Embryonic facial prominence (tissue), 1 donor: ENCODE measurements around the gene PIKFYVE.
"Not testable (repeated sequence)": the region's sequence is repeated elsewhere in the genome, so short reads cannot be mapped to it uniquely, and the experiment has no call there.

Experiments used
- DNase-seq: peaks from one replicate; pipeline ENCODE4 v3.0.0-alpha.2; 2016; ENCODE audit errors: extremely low spot score

Gene PIKFYVE

DNA sequence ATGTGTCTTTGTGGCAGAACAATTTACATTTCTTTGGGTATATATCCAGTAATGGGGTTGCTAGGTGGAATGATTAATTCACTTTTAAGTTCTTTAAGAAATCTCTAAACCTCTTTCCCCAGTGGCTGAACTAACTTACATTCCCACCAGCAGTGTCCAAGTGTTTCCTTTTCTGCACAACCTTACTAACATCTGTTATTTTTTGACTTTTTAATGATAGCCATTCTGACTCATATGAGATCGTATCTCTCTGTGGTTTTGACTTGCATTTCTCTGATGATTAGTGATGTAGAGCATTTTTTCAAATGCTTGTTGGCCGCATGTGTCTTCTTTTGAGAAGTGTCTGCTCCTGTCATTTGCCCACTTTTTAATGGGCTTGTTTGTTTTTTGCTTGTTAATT lies 97.4 kb downstream of the PIKFYVE start:
- no peak for DNase-seq

- DNase-seq, result no peak
Measured at GRCh38 chr2:208366215-208367127, 100.4 kb downstream of the PIKFYVE start.

DNA sequence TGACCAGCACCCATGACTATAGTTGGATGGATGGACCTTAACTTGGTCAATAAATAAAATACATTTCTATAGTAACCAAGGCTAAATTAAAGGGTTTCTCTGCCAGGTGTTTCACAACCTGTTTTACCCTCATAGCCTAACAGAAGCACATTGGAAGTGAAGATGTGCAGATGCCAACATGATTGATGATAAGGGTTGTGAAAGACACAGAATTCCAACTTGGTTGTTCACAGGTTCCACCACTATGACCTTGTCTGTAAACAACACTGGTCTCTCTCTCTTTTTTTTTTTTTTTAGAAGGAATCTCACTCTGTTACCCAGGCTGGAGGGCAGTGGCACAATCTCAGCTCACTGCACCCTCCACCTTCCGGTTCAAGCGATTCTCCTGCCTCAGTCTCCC lies 103.0 kb downstream of the PIKFYVE start:
- DNase-seq, result no peak

DNA sequence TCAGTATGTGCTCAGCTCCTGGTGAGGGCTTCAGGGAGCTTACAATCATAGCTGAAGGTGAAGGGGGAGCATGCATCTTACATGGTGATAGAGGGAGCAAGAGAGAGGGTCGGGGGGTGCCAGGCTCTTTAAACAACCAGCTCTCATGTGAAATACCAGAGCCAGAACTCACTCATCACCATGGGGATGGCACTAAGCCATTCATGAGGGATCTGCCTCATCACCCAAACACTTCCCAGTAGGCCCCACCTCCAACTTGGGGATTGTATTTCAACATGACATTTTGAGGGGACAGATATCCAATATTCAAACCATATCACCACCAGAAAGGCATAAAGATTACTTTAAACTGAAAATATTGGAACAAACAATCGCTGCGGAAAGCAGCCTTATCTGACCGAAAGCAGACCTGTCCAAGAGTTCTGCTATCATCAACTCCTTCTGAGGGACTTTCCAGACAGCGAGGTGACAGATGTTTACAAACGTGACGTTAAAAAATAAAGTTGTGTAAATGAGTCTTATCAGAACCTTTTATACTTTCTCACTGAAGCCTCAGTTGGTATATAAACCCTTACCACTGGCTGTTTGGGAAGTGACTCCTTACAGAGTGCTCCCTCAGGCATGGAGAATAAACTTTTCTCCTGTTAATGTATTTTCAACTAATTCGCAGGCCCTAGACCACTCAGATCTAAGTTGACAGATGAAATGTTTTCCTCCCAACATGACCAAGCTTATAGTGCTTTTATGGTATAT lies 105.0 kb downstream of the PIKFYVE start:
- no peak for DNase-seq

- DNase-seq, result no peak
Measured at GRCh38 chr2:208371634-208371935, 105.5 kb downstream of the PIKFYVE start.

DNA sequence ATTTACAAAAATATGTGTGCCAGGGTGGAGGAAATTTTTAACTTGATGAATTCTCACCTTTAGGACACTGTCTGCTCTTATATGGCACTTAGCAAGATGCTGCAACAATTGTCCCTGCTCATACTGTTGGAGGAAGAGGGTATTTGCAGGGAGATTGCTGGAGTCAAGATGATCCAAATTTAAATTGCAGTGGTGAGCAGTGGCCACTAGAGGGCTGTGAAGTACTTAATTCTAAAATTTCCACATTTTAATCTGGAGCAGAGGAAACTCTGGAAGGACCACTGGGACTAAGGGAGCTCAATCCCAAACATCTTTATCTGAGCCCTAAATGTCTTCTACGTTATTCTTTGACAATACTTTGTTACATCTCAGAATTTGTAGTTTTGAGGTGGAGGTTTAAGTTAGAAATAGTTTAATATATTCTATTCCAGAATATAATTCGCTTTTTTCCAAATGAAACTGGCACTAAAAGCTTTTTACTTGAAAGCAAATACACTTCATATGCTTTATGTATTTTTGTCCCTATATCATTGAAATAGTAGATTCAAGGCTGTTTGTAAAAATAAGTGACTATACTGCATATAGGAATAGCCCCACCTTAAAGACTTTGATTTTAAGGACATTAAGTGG lies 107.5 kb downstream of the PIKFYVE start:
- peak; percentile 26 for DNase-seq

GRCh38 chr2:208375491-208376068 lies 109.5 kb downstream of the PIKFYVE start:
- no peak for DNase-seq

- not testable (repeated sequence) for DNase-seq
Measured at GRCh38 chr2:208377344-208377860, 111.3 kb downstream of the PIKFYVE start.

DNA sequence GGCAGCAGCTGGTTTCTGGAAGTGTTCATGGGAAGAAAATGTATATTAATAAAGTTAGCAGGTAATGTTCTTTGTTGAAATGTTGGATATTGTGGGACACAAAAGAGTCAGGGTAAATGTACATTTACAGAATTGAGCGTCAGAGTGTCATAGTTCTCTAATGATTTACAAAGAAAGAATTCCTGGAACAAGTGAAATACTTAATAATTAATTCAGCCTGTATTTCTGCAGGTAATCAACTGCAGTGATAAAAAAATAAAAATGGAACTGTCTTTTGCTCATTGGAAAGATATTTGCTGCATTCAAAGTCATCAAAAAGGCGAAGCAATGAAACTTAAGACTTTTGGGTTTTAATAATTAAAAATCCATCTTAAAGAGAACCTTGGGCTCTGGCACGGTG lies 113.1 kb downstream of the PIKFYVE start:
- no peak for DNase-seq

GRCh38 chr2:208384637-208385036 lies 118.6 kb downstream of the PIKFYVE start:
- DNase-seq, result no peak

DNA sequence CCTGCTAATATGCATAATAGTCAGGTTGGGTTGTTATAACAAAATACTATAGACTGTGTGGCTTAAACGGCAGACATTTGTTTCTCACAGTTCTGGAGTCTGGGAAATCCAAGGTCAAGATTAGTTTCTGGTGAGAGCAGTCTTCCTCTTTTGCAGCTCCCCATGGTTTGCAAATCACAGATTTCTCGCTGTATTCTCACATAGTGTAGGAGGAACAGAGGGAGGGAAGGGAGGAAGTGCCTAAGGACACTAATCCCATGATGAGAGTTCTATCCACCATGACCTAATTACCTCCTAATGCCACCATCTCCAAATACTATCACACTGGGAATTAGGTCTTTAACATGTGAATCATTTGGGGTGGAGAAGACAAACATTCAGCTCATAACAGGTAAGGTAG lies 120.5 kb downstream of the PIKFYVE start:
- no peak for DNase-seq

DNA sequence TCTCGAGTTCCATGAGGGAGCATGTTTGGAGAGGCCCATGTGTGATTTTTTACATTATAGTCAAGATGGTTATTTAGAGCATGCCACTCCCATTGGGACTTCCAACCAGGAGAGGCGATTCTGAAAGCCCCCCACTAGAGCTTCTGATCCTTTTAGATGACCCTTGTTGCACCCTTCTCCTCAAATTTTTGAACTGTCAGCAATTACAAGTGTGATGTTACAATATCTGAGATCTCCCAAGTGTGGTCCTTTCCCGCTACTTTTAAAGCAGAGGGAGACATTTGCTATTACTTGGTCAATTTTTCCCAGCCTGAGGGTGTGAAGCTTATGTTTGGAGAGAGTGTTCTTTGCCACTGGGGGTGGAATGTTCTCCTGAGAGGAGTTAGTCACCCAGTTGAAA lies 123.9 kb downstream of the PIKFYVE start:
- no peak for DNase-seq

DNA sequence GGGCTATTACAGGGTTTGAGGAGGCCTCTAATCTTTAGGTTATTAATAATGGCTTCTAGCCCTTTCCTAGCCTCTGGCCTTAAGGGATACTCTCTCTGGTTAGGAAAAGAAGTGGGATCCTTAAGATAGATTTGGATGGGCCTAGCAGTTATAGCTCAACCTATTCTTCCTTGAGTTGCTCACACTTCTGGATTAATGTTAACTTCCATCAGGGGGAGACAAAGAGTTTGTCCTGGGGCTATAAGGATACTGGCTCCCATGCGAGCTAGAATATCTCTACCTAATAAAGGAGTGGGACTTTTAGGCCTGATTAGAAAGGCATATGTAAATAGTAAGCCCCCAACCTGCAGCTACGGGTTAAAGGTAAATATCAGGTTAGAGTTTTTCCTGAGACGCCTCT lies 126.2 kb downstream of the PIKFYVE start:
- no peak for DNase-seq

GRCh38 chr2:208396796-208397195 lies 130.7 kb downstream of the PIKFYVE start:
- not testable (repeated sequence) for DNase-seq

- no peak for DNase-seq
Measured at GRCh38 chr2:208399201-208399600, 133.1 kb downstream of the PIKFYVE start.

GRCh38 chr2:208406474-208407451 lies 140.7 kb downstream of the PIKFYVE start, which contains the start of gene PTH2R:
TSS of gene PTH2R (plus strand) at chr2:208406792. CDS start at chr2:208407044, 252 bp downstream.
- no peak for DNase-seq

DNA sequence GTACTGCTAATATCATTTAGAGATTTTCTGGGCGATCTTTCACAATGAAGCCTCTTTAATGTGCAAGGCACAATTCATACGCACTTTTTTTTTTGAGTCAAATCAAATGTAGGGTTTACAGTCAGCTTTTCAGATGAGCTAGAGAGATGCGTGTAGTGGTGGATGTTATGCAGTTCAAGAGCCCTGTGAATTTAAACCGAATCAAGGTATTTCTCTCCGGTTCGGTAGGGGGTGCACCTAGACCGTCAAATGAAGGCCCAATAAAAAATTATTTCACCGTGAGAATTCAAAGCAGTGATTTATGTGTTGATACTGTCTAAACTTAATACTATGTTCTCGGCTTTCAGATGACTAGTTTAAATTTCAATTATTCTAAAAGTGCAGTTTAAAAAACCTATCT lies 141.6 kb downstream of the PIKFYVE start:
- peak; percentile 63 for DNase-seq
